ENCODE results near the gene PPM1H. TPM values are rescaled to one million over a fixed set of nuclear protein-coding genes. Genes with fewer than 3 reads are reported as not detected.

The PPM1H gene
- total RNA-seq, 1 donor, result 13.4 TPM

- no peaks in the 10 kb centered on the region for H3K36me3 ChIP-seq (ENCODE audit: insufficient read depth, low read length)
- no peaks in the 10 kb centered on the region for H3K27me3 ChIP-seq (ENCODE audit: insufficient read depth, low read length)
- no peak overlapping the region for H3K4me3 ChIP-seq (ENCODE audit: insufficient read depth, low read length)
- H2AFZ ChIP-seq (ENCODE audit: low read length), result no peak overlapping the region
- H3K4me1 ChIP-seq (ENCODE audit: insufficient read depth, low read length), result peaks cover 14% of the 10 kb centered on the region
- H3K79me2 ChIP-seq (ENCODE audit: insufficient read depth, low read length), result peaks cover 3% of the 10 kb centered on the region
- H3K9me3 ChIP-seq (ENCODE audit: low read depth, low read length), result no peaks in the 10 kb centered on the region
- H3K4me2 ChIP-seq (ENCODE audit: insufficient read depth, low read length), result no peak overlapping the region
- H3K27ac ChIP-seq (ENCODE audit: low read depth, low read length), result no peak overlapping the region
- no peak for DNase-seq (ENCODE audit: insufficient read length, low spot score, missing footprints)
- no peak for TF ChIP-seq CTCF (IDR thresholded peaks at IDR 0.05; ENCODE audit: extremely low read depth, low read depth, low read length)
- H4K20me1 ChIP-seq (ENCODE audit: insufficient read depth, low read length), result peaks cover 5% of the 10 kb centered on the region
Observed at GRCh38 chr12:62917926-62918325, 17.0 kb downstream of the PPM1H start.

GRCh38 chr12:62916632-62917425 is 18.1 kb downstream of the PPM1H start:
- peaks cover 3% of the 10 kb centered on the region for H3K79me2 ChIP-seq (ENCODE audit: insufficient read depth, low read length)
- DNase-seq (ENCODE audit: insufficient read length, low spot score, missing footprints), result no peak
- no peak overlapping the region for H2AFZ ChIP-seq (ENCODE audit: low read length)
- H4K20me1 ChIP-seq (ENCODE audit: insufficient read depth, low read length), result peaks cover 10% of the 10 kb centered on the region
- no peak overlapping the region for H3K4me3 ChIP-seq (ENCODE audit: insufficient read depth, low read length)
- no peak overlapping the region for H3K4me2 ChIP-seq (ENCODE audit: insufficient read depth, low read length)
- no peak overlapping the region for H3K27ac ChIP-seq (ENCODE audit: low read depth, low read length)
- H3K4me1 ChIP-seq (ENCODE audit: insufficient read depth, low read length), result peaks cover 9% of the 10 kb centered on the region
- H3K9me3 ChIP-seq (ENCODE audit: low read depth, low read length), result no peaks in the 10 kb centered on the region
- H3K36me3 ChIP-seq (ENCODE audit: insufficient read depth, low read length), result no peaks in the 10 kb centered on the region
- no peaks in the 10 kb centered on the region for H3K27me3 ChIP-seq (ENCODE audit: insufficient read depth, low read length)
- no peak for TF ChIP-seq CTCF (IDR thresholded peaks at IDR 0.05; ENCODE audit: extremely low read depth, low read depth, low read length)

GRCh38 chr12:62915204-62915529 is 19.8 kb downstream of the PPM1H start:
- Histone ChIP-seq H3K4me3 (ENCODE audit: insufficient read depth, low read length) (no peak overlapping the region), H3K9me3 (ENCODE audit: low read depth, low read length) (no peaks in the 10 kb centered on the region), H2AFZ (ENCODE audit: low read length) (no peak overlapping the region), H3K4me2 (ENCODE audit: insufficient read depth, low read length) (no peak overlapping the region), H3K27me3 (ENCODE audit: insufficient read depth, low read length) (no peaks in the 10 kb centered on the region), H3K79me2 (ENCODE audit: insufficient read depth, low read length) (peaks cover 5% of the 10 kb centered on the region), H3K4me1 (ENCODE audit: insufficient read depth, low read length) (peaks cover 9% of the 10 kb centered on the region), H3K36me3 (ENCODE audit: insufficient read depth, low read length) (no peaks in the 10 kb centered on the region), H3K27ac (ENCODE audit: low read depth, low read length) (no peak overlapping the region), H4K20me1 (ENCODE audit: insufficient read depth, low read length) (peaks cover 10% of the 10 kb centered on the region)
- no peak for TF ChIP-seq CTCF (IDR thresholded peaks at IDR 0.05; ENCODE audit: extremely low read depth, low read depth, low read length)
- DNase-seq (ENCODE audit: insufficient read length, low spot score, missing footprints), result no peak

GRCh38 chr12:62914443-62915203 is 20.3 kb downstream of the PPM1H start:
- Histone ChIP-seq H3K4me1 (ENCODE audit: insufficient read depth, low read length) (peaks cover 5% of the 10 kb centered on the region), H3K9me3 (ENCODE audit: low read depth, low read length) (no peaks in the 10 kb centered on the region), H3K27ac (ENCODE audit: low read depth, low read length) (no peak overlapping the region), H2AFZ (ENCODE audit: low read length) (no peak overlapping the region), H3K27me3 (ENCODE audit: insufficient read depth, low read length) (no peaks in the 10 kb centered on the region), H4K20me1 (ENCODE audit: insufficient read depth, low read length) (peaks cover 10% of the 10 kb centered on the region), H3K4me2 (ENCODE audit: insufficient read depth, low read length) (no peak overlapping the region), H3K36me3 (ENCODE audit: insufficient read depth, low read length) (no peaks in the 10 kb centered on the region), H3K79me2 (ENCODE audit: insufficient read depth, low read length) (peaks cover 5% of the 10 kb centered on the region), H3K4me3 (ENCODE audit: insufficient read depth, low read length) (no peak overlapping the region)
- no peak for DNase-seq (ENCODE audit: insufficient read length, low spot score, missing footprints)
- no peak for TF ChIP-seq CTCF (IDR thresholded peaks at IDR 0.05; ENCODE audit: extremely low read depth, low read depth, low read length)

Data from osteoblast (primary cell).